Thoracic aorta (tissue), 2 donors: ENCODE data around the gene GRB14. TPM values are rescaled to one million over a fixed set of nuclear protein-coding genes. Genes with fewer than 3 reads are reported as not detected.

Experiments used
- ATAC-seq: fragments of 150-250 bp; one replicate; pipeline ENCODE4 v1.8.0; 2017; ENCODE audit warnings: low read depth; ENCODE audit not compliant: insufficient number of reproducible peaks, low FRiP score
- DNase-seq: peaks from one replicate; pipeline ENCODE4 v3.0.0-alpha.2; 2020; ENCODE audit warnings: low spot score
- H3K27ac ChIP-seq, 2 donors: fragments of 200-600 bp; sonication (generic); 1 replicate in 1 of 2; 2 replicates in 1 of 2; pipeline ENCODE4 v1.5.1; 2016; ENCODE audit warnings: mild to moderate bottlenecking in 2 of 2, moderate library complexity in 2 of 2
- H3K27me3 ChIP-seq: fragments of 200-600 bp; sonication (generic); replicated peaks from 2 replicates; pipeline ENCODE4 v1.6.0; 2016; ENCODE audit warnings: mild to moderate bottlenecking; ENCODE audit not compliant: insufficient read depth
- H3K36me3 ChIP-seq: fragments of 200-600 bp; sonication (generic); one replicate; pipeline ENCODE4 v1.5.1; 2016
- H3K4me1 ChIP-seq, 2 donors: fragments of 200-600 bp; sonication (generic); 1 replicate in 1 of 2; 2 replicates in 1 of 2; pipeline versions ENCODE4 v1.5.1 to v1.6.0; 2016; ENCODE audit warnings: low read depth in 2 of 2, mild to moderate bottlenecking in 1 of 2; ENCODE audit not compliant: control insufficient read depth in 1 of 2
- H3K4me3 ChIP-seq: fragments of 200-600 bp; sonication (generic); 2 replicates; pipeline ENCODE4 v1.5.1; 2016; ENCODE audit warnings: mild to moderate bottlenecking
- H3K9me3 ChIP-seq: fragments of 200-600 bp; sonication (generic); 2 replicates; pipeline ENCODE4 v1.5.1; 2016
- total RNA-seq, 2 donors: library from RNA; depleted of rRNA; stranded (reverse); fragments of >200 nt; gene quantifications; one replicate each; pipeline versions ENCODE4 v1.1.0 to v1.2.3, GENCODE V29; 2016
- TF ChIP-seq, protein P1 (sequence below): fragments of 200-600 bp; sonication (generic); IDR thresholded peaks from one replicate; pipeline ENCODE4 v1.5.1; 2019; ENCODE audit warnings: antibody characterized with exemption

Gene GRB14
- total RNA-seq, 2 donors from 2014 or later: 4.7 to 7.9 TPM

GRCh38 chr2:164662066-164662465 is 40.8 kb upstream of the GRB14 start:
- Histone ChIP-seq H3K27ac (no peak overlapping the region), H3K4me3 (no peak overlapping the region), H3K36me3 (no peaks in the 10 kb centered on the region), H3K27me3 (no peaks in the 10 kb centered on the region), H3K4me1 (no peaks in the 10 kb centered on the region), H3K9me3 (no peaks in the 10 kb centered on the region)
- DNase-seq (no peak), ATAC-seq (no peak)
- TF ChIP-seq, protein P1, sequence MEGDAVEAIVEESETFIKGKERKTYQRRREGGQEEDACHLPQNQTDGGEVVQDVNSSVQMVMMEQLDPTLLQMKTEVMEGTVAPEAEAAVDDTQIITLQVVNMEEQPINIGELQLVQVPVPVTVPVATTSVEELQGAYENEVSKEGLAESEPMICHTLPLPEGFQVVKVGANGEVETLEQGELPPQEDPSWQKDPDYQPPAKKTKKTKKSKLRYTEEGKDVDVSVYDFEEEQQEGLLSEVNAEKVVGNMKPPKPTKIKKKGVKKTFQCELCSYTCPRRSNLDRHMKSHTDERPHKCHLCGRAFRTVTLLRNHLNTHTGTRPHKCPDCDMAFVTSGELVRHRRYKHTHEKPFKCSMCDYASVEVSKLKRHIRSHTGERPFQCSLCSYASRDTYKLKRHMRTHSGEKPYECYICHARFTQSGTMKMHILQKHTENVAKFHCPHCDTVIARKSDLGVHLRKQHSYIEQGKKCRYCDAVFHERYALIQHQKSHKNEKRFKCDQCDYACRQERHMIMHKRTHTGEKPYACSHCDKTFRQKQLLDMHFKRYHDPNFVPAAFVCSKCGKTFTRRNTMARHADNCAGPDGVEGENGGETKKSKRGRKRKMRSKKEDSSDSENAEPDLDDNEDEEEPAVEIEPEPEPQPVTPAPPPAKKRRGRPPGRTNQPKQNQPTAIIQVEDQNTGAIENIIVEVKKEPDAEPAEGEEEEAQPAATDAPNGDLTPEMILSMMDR: no peak

GRCh38 chr2:164661349-164661748 is 40.1 kb upstream of the GRB14 start:
- H3K27ac ChIP-seq: no peak overlapping the region
- H3K27me3 ChIP-seq: no peaks in the 10 kb centered on the region
- TF ChIP-seq, protein P1: no peak
- no peaks in the 10 kb centered on the region for H3K36me3 ChIP-seq
- H3K4me1 ChIP-seq: no peaks in the 10 kb centered on the region
- H3K9me3 ChIP-seq: no peaks in the 10 kb centered on the region
- H3K4me3 ChIP-seq: no peak overlapping the region
- no peak for ATAC-seq
- DNase-seq: no peak

DNA sequence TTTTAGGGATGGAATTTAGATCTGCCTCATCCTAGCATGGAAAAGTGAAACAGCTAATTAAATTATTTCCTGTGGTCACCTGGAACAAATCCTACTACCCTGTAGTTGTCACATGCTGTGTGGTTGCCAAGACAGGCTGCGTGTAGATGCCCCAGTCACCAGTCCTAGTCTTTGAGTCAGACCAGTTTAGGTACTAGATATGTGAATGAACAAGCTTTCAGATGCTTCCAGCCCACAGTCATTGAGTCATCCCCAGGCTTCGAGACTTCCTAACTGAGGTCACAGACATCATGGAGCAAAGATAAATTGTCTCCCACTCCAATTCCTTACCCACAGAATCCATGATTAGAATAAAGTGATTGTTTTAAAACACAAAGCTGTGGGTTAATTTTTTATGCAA is 35.8 kb upstream of the GRB14 start:
- Histone ChIP-seq H3K27me3 (no peaks in the 10 kb centered on the region), H3K9me3 (no peaks in the 10 kb centered on the region), H3K4me3 (no peak overlapping the region), H3K4me1 (no peaks in the 10 kb centered on the region), H3K36me3 (no peaks in the 10 kb centered on the region), H3K27ac (no peak overlapping the region)
- ATAC-seq (no peak), DNase-seq (no peak)
- TF ChIP-seq, protein P1: no peak

DNA sequence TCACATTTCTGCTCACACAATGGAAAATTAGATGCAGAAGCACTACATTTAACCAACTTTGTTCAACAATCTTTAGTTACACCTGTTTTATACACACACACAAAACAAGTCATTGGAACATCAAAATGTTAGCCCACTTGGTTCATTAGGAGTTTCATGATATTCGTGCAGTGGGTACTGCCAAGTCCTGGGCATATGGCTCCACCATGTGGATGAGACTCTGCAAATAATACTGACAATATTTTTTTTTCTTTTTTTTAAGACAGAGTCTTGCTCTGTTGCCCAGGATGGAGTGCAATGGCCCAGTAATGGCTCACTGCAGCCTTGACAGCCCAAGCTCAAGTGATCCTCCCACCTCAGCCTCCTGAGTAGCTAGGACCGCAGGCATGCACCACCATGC is 34.5 kb upstream of the GRB14 start:
- DNase-seq: no peak
- Histone ChIP-seq H3K9me3 (no peaks in the 10 kb centered on the region), H3K36me3 (no peaks in the 10 kb centered on the region), H3K4me1 (no peaks in the 10 kb centered on the region), H3K4me3 (no peak overlapping the region), H3K27ac (no peak overlapping the region), H3K27me3 (no peaks in the 10 kb centered on the region)
- ATAC-seq: no peak
- TF ChIP-seq, protein P1: no peak

- DNase-seq (no peak), ATAC-seq (no peak)
- Histone ChIP-seq H3K27ac (no peak overlapping the region), H3K9me3 (peaks cover 3% of the 10 kb centered on the region), H3K4me1 (no peaks in the 10 kb centered on the region), H3K27me3 (no peaks in the 10 kb centered on the region), H3K4me3 (no peak overlapping the region), H3K36me3 (no peaks in the 10 kb centered on the region)
- TF ChIP-seq, protein P1: no peak
Measured at GRCh38 chr2:164655336-164655735, 34.1 kb upstream of the GRB14 start.
